OCI-LY3 (cell line): ENCODE measurements around the gene UBE2E2.

ENCODE experiments used
- H2AFZ ChIP-seq: fragments of 200-600, 300-600 bp; shearing (Covaris generic); 2 replicates; pipeline ENCODE4 v1.6.0; 2014; ENCODE audit warnings: antibody characterized with exemption, low read depth, low read length
- H3K27ac ChIP-seq: fragments of 200-600, 300-600 bp; sonication (generic); 2 replicates; pipeline ENCODE4 v1.5.1; 2014; ENCODE audit warnings: mild to moderate bottlenecking, low read length, moderate library complexity, mixed read lengths
- H3K27me3 ChIP-seq: fragments of 200-600, 300-600 bp; sonication (generic); 2 replicates; pipeline ENCODE4 v1.6.1; 2014; ENCODE audit warnings: low read depth, low read length, mixed read lengths
- H3K36me3 ChIP-seq: fragments of 200-600, 300-600 bp; sonication (generic); replicated peaks from 2 replicates; pipeline ENCODE3; 2014; ENCODE audit warnings: low read depth, low read length, mixed read lengths
- H3K4me1 ChIP-seq: fragments of 300-600, 200-600 bp; sonication (generic); 2 replicates; pipeline ENCODE4 v1.6.1; 2014; ENCODE audit warnings: low read length, mixed read lengths
- H3K4me2 ChIP-seq: fragments of 200-600, 300-600 bp; sonication (generic); 2 replicates; pipeline ENCODE4 v1.6.1; 2014; ENCODE audit warnings: low read length, mixed read lengths
- H3K4me3 ChIP-seq: fragments of 300-600, 200-600 bp; sonication (generic); 2 replicates; pipeline ENCODE4 v1.5.1; 2014; ENCODE audit warnings: antibody characterized with exemption, mild to moderate bottlenecking, low read length, moderate library complexity
- H3K79me2 ChIP-seq: fragments of 300-600, 200-600 bp; shearing (Covaris generic); 2 replicates; pipeline ENCODE4 v1.6.1; 2014; ENCODE audit warnings: mild to moderate bottlenecking, low read length, mixed read lengths
- H3K9ac ChIP-seq: fragments of 300-600, 200-600 bp; shearing (Covaris generic); 2 replicates; pipeline ENCODE4 v1.6.0; 2014; ENCODE audit warnings: mild to moderate bottlenecking, low read length, moderate library complexity
- H3K9me3 ChIP-seq: fragments of 200-600, 300-600 bp; shearing (Covaris generic); 2 replicates; pipeline ENCODE4 v1.6.1; 2014; ENCODE audit warnings: low read length, mixed read lengths; ENCODE audit not compliant: insufficient read depth
- H4K20me1 ChIP-seq: fragments of 200-600, 300-600 bp; sonication (generic); 2 replicates; pipeline ENCODE4 v1.6.1; 2016; ENCODE audit warnings: low read length, mixed read lengths; ENCODE audit not compliant: insufficient read depth
- EZH2phosphoT487 ChIP-seq: fragments of 200-600 bp; shearing (Covaris generic); IDR thresholded peaks from 2 replicates; pipeline ENCODE4 v1.6.1; 2018; ENCODE audit warnings: antibody characterized with exemption, mixed run types, low read depth
- TF ChIP-seq, protein P1 (sequence below): fragments of 200-600, 300-600 bp; sonication (generic); IDR thresholded peaks from 2 replicates; pipeline ENCODE4 v1.5.1; 2014; ENCODE audit warnings: antibody characterized with exemption, low read length, low read depth

Gene UBE2E2

DNA sequence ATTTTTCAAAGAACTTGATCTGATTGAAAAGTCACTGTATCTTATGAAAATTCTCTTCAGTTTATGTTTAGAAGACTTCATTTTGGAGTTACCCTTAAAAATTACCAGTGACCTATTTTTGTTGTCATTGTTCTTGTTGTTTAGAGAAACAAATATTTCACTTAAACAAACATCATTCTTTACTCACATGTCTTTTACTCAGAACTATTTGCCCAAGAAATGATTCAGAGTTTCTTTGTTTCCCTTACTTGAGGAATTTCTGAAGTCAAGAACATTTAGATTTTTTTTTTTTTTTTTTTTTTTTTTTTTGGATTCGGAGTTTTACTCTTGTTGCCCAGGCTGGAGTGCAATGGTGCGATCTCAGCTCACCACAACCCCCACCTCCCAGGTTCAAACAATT, 343.1 kb downstream of the UBE2E2 start:
- TF ChIP-seq, protein P1, sequence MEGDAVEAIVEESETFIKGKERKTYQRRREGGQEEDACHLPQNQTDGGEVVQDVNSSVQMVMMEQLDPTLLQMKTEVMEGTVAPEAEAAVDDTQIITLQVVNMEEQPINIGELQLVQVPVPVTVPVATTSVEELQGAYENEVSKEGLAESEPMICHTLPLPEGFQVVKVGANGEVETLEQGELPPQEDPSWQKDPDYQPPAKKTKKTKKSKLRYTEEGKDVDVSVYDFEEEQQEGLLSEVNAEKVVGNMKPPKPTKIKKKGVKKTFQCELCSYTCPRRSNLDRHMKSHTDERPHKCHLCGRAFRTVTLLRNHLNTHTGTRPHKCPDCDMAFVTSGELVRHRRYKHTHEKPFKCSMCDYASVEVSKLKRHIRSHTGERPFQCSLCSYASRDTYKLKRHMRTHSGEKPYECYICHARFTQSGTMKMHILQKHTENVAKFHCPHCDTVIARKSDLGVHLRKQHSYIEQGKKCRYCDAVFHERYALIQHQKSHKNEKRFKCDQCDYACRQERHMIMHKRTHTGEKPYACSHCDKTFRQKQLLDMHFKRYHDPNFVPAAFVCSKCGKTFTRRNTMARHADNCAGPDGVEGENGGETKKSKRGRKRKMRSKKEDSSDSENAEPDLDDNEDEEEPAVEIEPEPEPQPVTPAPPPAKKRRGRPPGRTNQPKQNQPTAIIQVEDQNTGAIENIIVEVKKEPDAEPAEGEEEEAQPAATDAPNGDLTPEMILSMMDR: no peak
- no peak overlapping the region for H3K4me2 ChIP-seq
- no peak overlapping the region for H3K9ac ChIP-seq
- no peaks in the 10 kb centered on the region for H3K79me2 ChIP-seq
- no peaks in the 10 kb centered on the region for H3K36me3 ChIP-seq
- peaks cover 6% of the 10 kb centered on the region; the same call in 1 of the 2 replicates for H4K20me1 ChIP-seq
- no peaks in the 10 kb centered on the region for H3K9me3 ChIP-seq
- H2AFZ ChIP-seq: no peak overlapping the region
- no peaks in the 10 kb centered on the region for H3K27me3 ChIP-seq
- no peak overlapping the region for H3K4me3 ChIP-seq
- peaks cover 14% of the 10 kb centered on the region for H3K4me1 ChIP-seq
- no peak overlapping the region for H3K27ac ChIP-seq

DNA sequence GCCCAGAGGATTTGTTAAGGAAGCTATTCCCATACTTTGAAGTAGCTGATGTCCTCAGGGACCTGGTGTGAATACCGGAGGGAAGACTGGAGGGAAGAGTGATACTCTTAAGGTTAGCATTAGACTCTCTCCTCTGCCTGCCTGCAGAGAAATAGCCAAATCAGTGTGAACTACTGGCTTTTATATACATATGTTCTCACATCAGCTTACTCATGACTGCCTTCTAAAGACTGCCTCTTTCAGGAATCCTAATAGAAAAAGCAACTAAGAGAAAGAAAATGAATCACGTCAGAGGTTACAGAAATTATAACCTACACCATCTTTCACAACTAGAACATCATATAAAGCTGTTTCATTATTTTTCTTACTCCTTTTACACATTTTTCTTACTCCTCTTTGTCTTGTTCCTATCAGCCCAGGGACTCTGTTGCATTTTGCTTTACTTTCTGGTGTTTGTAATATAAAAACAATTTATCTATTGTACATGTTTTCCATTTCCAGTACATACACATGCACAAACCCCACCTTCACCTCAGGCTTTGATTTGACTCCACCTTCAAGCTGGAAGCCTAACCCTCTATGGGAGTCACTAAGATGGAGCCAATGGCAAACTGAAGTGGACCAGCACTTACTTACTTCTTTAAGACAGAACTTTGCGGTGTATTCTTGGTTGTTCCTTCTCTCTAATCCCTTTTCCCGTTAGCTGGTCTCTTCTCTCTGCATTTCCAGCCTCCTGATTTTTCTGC, 345.0 kb downstream of the UBE2E2 start:
- TF ChIP-seq, protein P1: no peak
- TF ChIP-seq EZH2phosphoT487: no peak
- H3K4me2 ChIP-seq: no peak overlapping the region

DNA sequence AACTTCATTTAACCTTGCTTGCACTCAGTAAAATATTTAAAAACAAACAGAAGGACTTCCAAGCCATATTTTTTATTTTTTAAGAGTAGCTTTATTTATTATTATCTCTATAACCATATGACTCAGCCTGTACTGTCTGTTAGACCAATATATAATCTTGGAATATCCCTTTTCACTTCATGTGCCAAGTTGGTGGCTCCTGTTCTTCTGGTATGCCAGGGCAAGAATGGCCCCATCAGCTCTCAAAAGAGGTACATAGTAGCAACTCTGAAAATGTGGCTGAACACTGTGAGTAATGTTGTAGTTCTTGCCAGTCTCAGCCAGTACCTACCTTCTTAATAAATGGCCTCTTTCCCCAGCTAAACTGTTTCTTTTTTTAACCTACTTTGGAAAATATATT, 345.6 kb downstream of the UBE2E2 start:
- Histone ChIP-seq H3K4me2 (no peak overlapping the region), H3K4me3 (no peak overlapping the region), H3K27ac (no peak overlapping the region), H3K36me3 (no peaks in the 10 kb centered on the region), H3K9ac (no peak overlapping the region), H2AFZ (no peak overlapping the region), H3K4me1 (peaks cover 37% of the 10 kb centered on the region), H3K27me3 (no peaks in the 10 kb centered on the region), H3K9me3 (no peaks in the 10 kb centered on the region), H4K20me1 (peaks cover 8% of the 10 kb centered on the region; the same call in 1 of the 2 replicates), H3K79me2 (no peaks in the 10 kb centered on the region)
- TF ChIP-seq EZH2phosphoT487: no peak
- TF ChIP-seq, protein P1: no peak

More for the DNA sequence above, 345.0 kb downstream of the UBE2E2 start:
- Histone ChIP-seq H3K4me1 (peaks cover 31% of the 10 kb centered on the region), H3K27ac (no peak overlapping the region), H3K79me2 (no peaks in the 10 kb centered on the region), H3K9me3 (no peaks in the 10 kb centered on the region), H3K27me3 (no peaks in the 10 kb centered on the region), H4K20me1 (peaks cover 8% of the 10 kb centered on the region; the same call in 1 of the 2 replicates), H3K9ac (no peak overlapping the region), H3K4me3 (no peak overlapping the region), H3K36me3 (no peaks in the 10 kb centered on the region), H2AFZ (no peak overlapping the region)

DNA sequence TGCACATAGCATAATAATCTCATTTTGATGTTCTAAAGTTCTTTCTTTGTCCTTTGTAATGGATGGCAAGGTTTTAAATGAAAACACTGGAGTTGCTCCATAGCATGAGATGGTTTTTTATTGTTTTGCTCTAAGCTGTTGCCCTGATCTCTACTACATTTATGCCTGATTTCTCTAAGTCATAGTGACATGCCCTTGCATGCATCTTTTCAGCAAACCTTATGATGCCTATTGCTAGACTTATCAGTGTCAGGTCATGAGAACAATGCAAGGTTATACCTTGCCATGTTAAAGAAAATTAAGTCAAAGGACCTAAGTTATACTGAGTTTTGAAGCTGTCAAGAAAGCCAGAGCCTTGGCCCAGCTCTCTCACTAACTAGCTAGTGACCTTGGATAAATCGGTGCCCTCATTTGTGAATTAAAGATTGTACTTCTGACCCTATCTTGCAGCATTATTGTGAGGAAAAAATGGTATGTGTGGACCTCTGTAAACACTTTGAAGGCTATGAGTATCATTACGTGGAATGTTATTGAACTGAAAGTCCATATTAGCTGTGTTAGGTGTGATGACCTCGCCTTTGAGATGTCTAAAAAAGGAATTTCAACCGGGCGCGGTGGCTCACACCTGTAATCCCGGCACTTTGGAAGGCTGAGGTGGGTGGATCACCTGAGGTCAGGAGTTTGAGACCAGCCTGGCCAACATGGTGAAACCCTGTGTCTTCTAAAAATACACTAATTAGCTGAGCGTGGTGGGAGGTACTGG, 346.2 kb downstream of the UBE2E2 start:
- no peak overlapping the region for H3K9ac ChIP-seq
- peaks cover 8% of the 10 kb centered on the region; the same call in 1 of the 2 replicates for H4K20me1 ChIP-seq
- no peak overlapping the region for H3K4me3 ChIP-seq
- H3K79me2 ChIP-seq: no peaks in the 10 kb centered on the region
- no peak overlapping the region for H3K27ac ChIP-seq
- TF ChIP-seq, protein P1: no peak
- TF ChIP-seq EZH2phosphoT487: no peak
- no peaks in the 10 kb centered on the region for H3K36me3 ChIP-seq
- no peak overlapping the region for H2AFZ ChIP-seq
- no peaks in the 10 kb centered on the region for H3K9me3 ChIP-seq
- peaks cover 39% of the 10 kb centered on the region for H3K4me1 ChIP-seq
- no peak overlapping the region for H3K4me2 ChIP-seq
- no peaks in the 10 kb centered on the region for H3K27me3 ChIP-seq
